ENCODE measurements around the gene FKRP. TPM values are rescaled to one million over a fixed set of nuclear protein-coding genes. Genes with fewer than 3 reads are reported as not detected.

FKRP gene
- total RNA-seq, 6 experiments from 2014 or later = 31.4 to 36.8 (median 33.2) TPM

GRCh38 chr19:46748325-46749109, 2.7 kb downstream of the FKRP start:
- H3K4me1 Mint-ChIP-seq (ENCODE audit: low read depth) = peaks cover 22% of the 10 kb centered on the region
- H3K36me3 Mint-ChIP-seq (ENCODE audit: low read depth) = peaks cover 9% of the 10 kb centered on the region; the same call in 1 of the 2 replicates
- peak; percentile 49 for DNase-seq
- no peaks in the 10 kb centered on the region for H3K9me3 Mint-ChIP-seq
- peak overlapping the region; percentile 57 for H3K27ac Mint-ChIP-seq
- TF ChIP-seq CTCF (IDR thresholded peaks at IDR 0.05) = peak; percentile 95
- H3K4me3 Mint-ChIP-seq = peak overlapping the region; percentile 19; the same call in 1 of the 2 replicates
- H3K27me3 Mint-ChIP-seq (ENCODE audit: insufficient read depth) = no peaks in the 10 kb centered on the region; the same call in 1 of the 2 replicates

- DNase-seq = no peak
- Mint-ChIP-seq H3K36me3 (ENCODE audit: low read depth) (peaks cover 9% of the 10 kb centered on the region; the same call in 1 of the 2 replicates), H3K9me3 (no peaks in the 10 kb centered on the region), H3K4me1 (ENCODE audit: low read depth) (peaks cover 8% of the 10 kb centered on the region), H3K4me3 (no peak overlapping the region), H3K27ac (no peak overlapping the region), H3K27me3 (ENCODE audit: insufficient read depth) (no peaks in the 10 kb centered on the region; the same call in 1 of the 2 replicates)
- peak; percentile 69; the same call in 1 of the 2 replicates for TF ChIP-seq CTCF (IDR thresholded peaks at IDR 0.05)
Measured at GRCh38 chr19:46753420-46754155, 7.7 kb downstream of the FKRP start.

- Mint-ChIP-seq H3K4me1 (ENCODE audit: low read depth) (peaks cover 22% of the 10 kb centered on the region), H3K9me3 (no peaks in the 10 kb centered on the region), H3K36me3 (ENCODE audit: low read depth) (0 out of 2 replicates have a peak, but pooled peaks cover 5% of the 10 kb centered on the region), H3K4me3 (no peak overlapping the region), H3K27me3 (ENCODE audit: insufficient read depth) (no peaks in the 10 kb centered on the region; the same call in 1 of the 2 replicates), H3K27ac (peak overlapping the region; percentile 37)
- TF ChIP-seq CTCF (IDR thresholded peaks at IDR 0.05) = no peak
- DNase-seq = peak; percentile 16
Measured at GRCh38 chr19:46755077-46755852, 9.4 kb downstream of the FKRP start.

- DNase-seq = no peak
- no peak for TF ChIP-seq CTCF (IDR thresholded peaks at IDR 0.05)
- no peak overlapping the region for H3K4me3 Mint-ChIP-seq
- H3K36me3 Mint-ChIP-seq (ENCODE audit: low read depth) = 0 out of 2 replicates have a peak, but pooled peaks cover 5% of the 10 kb centered on the region
- H3K27ac Mint-ChIP-seq = peak overlapping the region; percentile 40; the same call in 1 of the 2 replicates
- H3K27me3 Mint-ChIP-seq (ENCODE audit: insufficient read depth) = no peaks in the 10 kb centered on the region; the same call in 1 of the 2 replicates
- no peaks in the 10 kb centered on the region for H3K9me3 Mint-ChIP-seq
- peaks cover 29% of the 10 kb centered on the region for H3K4me1 Mint-ChIP-seq (ENCODE audit: low read depth)
Measured at GRCh38 chr19:46755853-46756543, 10.1 kb downstream of the FKRP start.

- TF ChIP-seq CTCF (IDR thresholded peaks at IDR 0.05) = no peak
- Mint-ChIP-seq H3K4me3 (no peak overlapping the region), H3K27ac (peak overlapping the region; percentile 40; the same call in 1 of the 2 replicates), H3K36me3 (ENCODE audit: low read depth) (0 out of 2 replicates have a peak, but pooled peaks cover 5% of the 10 kb centered on the region), H3K9me3 (no peaks in the 10 kb centered on the region), H3K27me3 (ENCODE audit: insufficient read depth) (no peaks in the 10 kb centered on the region; the same call in 1 of the 2 replicates), H3K4me1 (ENCODE audit: low read depth) (peaks cover 34% of the 10 kb centered on the region)
- DNase-seq = no peak
Measured at GRCh38 chr19:46756544-46756888, 10.7 kb downstream of the FKRP start.

All from HFFc6 (cell line).